Measurements from ENCODE around the gene GRIN3A.

GRCh38 chr9:101691657-101692056 is 46.8 kb downstream of the GRIN3A start:
- no peak for TF ChIP-seq CTCF (IDR thresholded peaks at IDR 0.05)
- TF ChIP-seq POLR2A (IDR thresholded peaks at IDR 0.05) = no peak

All from esophagus squamous epithelium (tissue), 4 donors.